SKM-1 treated with dmso at 0.1 percent for 144 hours (cell line): ENCODE results near the gene TET3.

Source experiments
- DNase-seq: peaks from one replicate; lab custom pipeline; 2025; ENCODE audit not compliant: unreplicated experiment; lab: John Stamatoyannopoulos, UW

Gene TET3

GRCh38 chr2:74029714-74030397 is 45.1 kb downstream of the TET3 start:
- DNase-seq: no peak

- peak; percentile 29 for DNase-seq
These were observed 46.5 kb downstream of the TET3 start for GRCh38 chr2:74031221-74031620.

GRCh38 chr2:74031959-74032287 is 47.2 kb downstream of the TET3 start:
- no peak for DNase-seq

- no peak for DNase-seq
These were observed 48.7 kb downstream of the TET3 start for GRCh38 chr2:74033375-74033774.
